IPS-18c (cell line): ENCODE data around the gene ACAN.

Experiments
- H3K4me3 ChIP-seq: 2 replicates; pipeline ENCODE4 v1.7.0; 2013; ENCODE audit warnings: low read depth, mild to moderate bottlenecking, low read length, moderate library complexity; ENCODE audit not compliant: insufficient read depth
- H3K9me3 ChIP-seq: one replicate; pipeline ENCODE4 v1.6.1; 2013; ENCODE audit warnings: mild to moderate bottlenecking, low read length, moderate library complexity; ENCODE audit not compliant: control insufficient read depth, insufficient read depth

ACAN gene

GRCh38 chr15:88832820-88833730, 29.8 kb downstream of the ACAN start:
- Histone ChIP-seq H3K4me3 (no peak overlapping the region), H3K9me3 (no peaks in the 10 kb centered on the region)

GRCh38 chr15:88833731-88834100, 30.5 kb downstream of the ACAN start:
- no peaks in the 10 kb centered on the region for H3K9me3 ChIP-seq
- H3K4me3 ChIP-seq = no peak overlapping the region

- H3K9me3 ChIP-seq = no peaks in the 10 kb centered on the region
- H3K4me3 ChIP-seq = no peak overlapping the region
Observed at GRCh38 chr15:88834211-88834812, 31.1 kb downstream of the ACAN start.

GRCh38 chr15:88835119-88835518, 31.9 kb downstream of the ACAN start:
- Histone ChIP-seq H3K4me3 (no peak overlapping the region), H3K9me3 (no peaks in the 10 kb centered on the region)

- no peaks in the 10 kb centered on the region for H3K9me3 ChIP-seq
- H3K4me3 ChIP-seq = no peak overlapping the region
Observed at GRCh38 chr15:88835646-88836045, 32.4 kb downstream of the ACAN start.

- no peak overlapping the region for H3K4me3 ChIP-seq
Observed at GRCh38 chr15:88838667-88839066, 35.4 kb downstream of the ACAN start.

GRCh38 chr15:88839146-88839545, 35.9 kb downstream of the ACAN start:
- H3K9me3 ChIP-seq = no peaks in the 10 kb centered on the region
- no peak overlapping the region for H3K4me3 ChIP-seq

More at GRCh38 chr15:88838667-88839066, 35.4 kb downstream of the ACAN start:
- H3K9me3 ChIP-seq = no peaks in the 10 kb centered on the region

GRCh38 chr15:88839961-88840360, 36.7 kb downstream of the ACAN start:
- Histone ChIP-seq H3K4me3 (no peak overlapping the region), H3K9me3 (no peaks in the 10 kb centered on the region)

- H3K4me3 ChIP-seq = no peak overlapping the region
- no peaks in the 10 kb centered on the region for H3K9me3 ChIP-seq
Observed at GRCh38 chr15:88841236-88841635, 38.0 kb downstream of the ACAN start.

- Histone ChIP-seq H3K4me3 (no peak overlapping the region), H3K9me3 (no peaks in the 10 kb centered on the region)
Observed at GRCh38 chr15:88842156-88842555, 38.9 kb downstream of the ACAN start.

GRCh38 chr15:88843334-88843733, 40.1 kb downstream of the ACAN start:
- H3K9me3 ChIP-seq = no peaks in the 10 kb centered on the region
- no peak overlapping the region for H3K4me3 ChIP-seq

- Histone ChIP-seq H3K9me3 (no peaks in the 10 kb centered on the region), H3K4me3 (no peak overlapping the region)
Observed at GRCh38 chr15:88844749-88845386, 41.6 kb downstream of the ACAN start.

- Histone ChIP-seq H3K9me3 (no peaks in the 10 kb centered on the region), H3K4me3 (no peak overlapping the region)
Observed at GRCh38 chr15:88845616-88846015, 42.4 kb downstream of the ACAN start.

GRCh38 chr15:88847144-88847543, 43.9 kb downstream of the ACAN start:
- H3K9me3 ChIP-seq = no peaks in the 10 kb centered on the region
- no peak overlapping the region for H3K4me3 ChIP-seq

- Histone ChIP-seq H3K4me3 (no peak overlapping the region), H3K9me3 (no peaks in the 10 kb centered on the region)
Observed at GRCh38 chr15:88848203-88848602, 45.0 kb downstream of the ACAN start.

GRCh38 chr15:88849376-88850072, 46.3 kb downstream of the ACAN start:
- Histone ChIP-seq H3K9me3 (peaks cover 3% of the 10 kb centered on the region), H3K4me3 (no peak overlapping the region)

GRCh38 chr15:88852476-88852875, 49.2 kb downstream of the ACAN start:
- no peak overlapping the region for H3K4me3 ChIP-seq
- H3K9me3 ChIP-seq = peaks cover 7% of the 10 kb centered on the region
